ENCODE results near the gene KCNJ8.
"Not testable (repeated sequence)": the region's sequence is repeated elsewhere in the genome, so short reads cannot be mapped to it uniquely, and the experiment has no call there.

The KCNJ8 gene

GRCh38 chr12:21774358-21775132 is at the start of gene KCNJ8:
TSS of gene KCNJ8 (minus strand) at chr12:21774706. CDS start at chr12:21773616, 1,090 bp downstream.
- ATAC-seq: no peak

GRCh38 chr12:21823581-21823980 is 49.1 kb upstream of the KCNJ8 start:
- ATAC-seq: no peak

DNA sequence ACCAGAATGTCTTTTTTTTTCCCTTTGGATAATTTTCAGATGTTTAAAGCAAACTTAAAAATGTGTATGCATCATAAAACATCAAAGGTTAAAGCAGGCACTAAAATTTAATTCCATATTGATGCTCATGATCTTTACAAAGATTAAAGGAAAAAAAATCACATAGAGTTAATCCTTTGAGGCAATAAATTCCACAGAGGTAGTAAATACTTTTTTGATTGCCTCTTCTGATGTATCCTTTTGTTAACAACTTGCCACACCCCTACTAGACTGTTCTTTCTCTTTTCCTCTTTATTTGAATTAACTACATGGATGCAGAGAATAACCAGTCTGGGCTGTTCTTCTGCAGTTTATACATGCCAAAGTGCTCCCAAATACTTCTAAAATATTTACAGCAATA is 45.2 kb upstream of the KCNJ8 start:
- no peak for ATAC-seq

DNA sequence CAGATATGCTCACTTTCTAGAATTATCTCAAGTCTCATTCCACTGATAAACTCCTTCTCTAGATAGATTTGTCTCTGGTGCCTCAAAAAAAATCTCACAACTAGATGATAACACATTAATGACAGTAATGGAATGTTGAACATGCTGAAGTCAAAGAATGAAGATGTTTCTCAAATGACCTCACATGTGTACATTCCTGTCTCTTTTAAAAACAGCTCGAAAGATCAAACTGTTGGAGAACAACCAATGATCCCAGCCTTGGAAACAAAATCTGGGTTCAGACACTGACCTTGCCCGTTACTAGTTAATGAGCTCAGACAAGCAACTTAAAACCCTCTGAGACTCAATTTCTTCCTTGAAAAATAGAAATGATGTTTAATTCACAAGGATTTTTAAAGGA is 44.7 kb upstream of the KCNJ8 start:
- no peak for ATAC-seq

GRCh38 chr12:21818627-21819026 is 44.1 kb upstream of the KCNJ8 start:
- ATAC-seq: no peak

DNA sequence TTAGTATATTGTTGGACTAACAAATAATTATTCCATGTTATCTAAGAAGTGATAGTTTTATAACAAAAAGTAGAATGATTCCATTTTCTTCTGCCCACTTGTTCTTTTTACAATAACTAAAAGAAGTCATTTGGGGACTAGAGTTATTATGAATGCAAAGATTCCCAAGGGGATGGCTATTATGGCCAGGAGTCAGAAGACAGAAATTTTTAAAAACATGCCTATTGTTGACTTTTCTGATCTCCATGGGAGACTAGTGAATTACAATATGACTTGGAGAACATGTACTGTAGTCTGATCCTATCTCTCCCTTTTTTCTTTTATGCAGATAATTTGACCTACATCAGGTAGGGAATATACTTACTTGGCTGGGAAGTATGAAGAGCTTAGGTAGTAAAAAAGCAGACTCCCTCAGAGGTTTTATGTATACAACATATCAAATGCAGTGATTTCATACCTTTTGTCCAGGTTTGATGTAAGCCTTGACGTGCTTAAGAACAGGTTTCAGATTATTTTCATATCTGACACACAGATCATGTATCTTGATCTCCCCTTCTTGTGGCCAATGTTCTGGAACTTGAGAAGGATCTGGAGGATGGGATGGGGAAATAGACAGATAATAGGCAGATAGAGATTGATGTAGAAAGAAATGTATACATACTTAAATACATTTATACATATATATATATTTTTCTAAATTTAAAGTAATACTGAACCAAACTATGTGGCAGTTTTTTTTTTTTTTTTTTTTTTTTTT is 41.0 kb upstream of the KCNJ8 start:
- ATAC-seq: no peak

GRCh38 chr12:21814814-21815213 is 40.3 kb upstream of the KCNJ8 start:
- no peak for ATAC-seq

DNA sequence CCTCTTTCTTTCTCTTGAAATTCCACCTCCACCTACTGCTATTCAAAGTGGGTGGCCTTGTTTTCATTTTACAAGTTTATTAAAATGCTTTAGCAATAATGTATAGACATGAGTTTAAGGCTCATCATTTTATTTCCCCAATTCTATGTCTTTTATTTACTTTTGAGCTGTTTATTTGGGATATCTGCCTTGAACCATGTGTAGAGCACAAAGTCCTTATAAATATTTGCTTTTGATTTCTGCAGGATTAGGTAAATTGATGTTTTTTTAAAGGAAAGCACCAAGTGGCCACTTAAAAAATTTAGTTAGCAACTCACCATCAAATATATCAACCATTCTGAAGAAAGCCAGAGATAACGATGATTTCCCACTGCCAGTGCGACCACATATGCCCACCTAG is 39.8 kb upstream of the KCNJ8 start:
- ATAC-seq: no peak

DNA sequence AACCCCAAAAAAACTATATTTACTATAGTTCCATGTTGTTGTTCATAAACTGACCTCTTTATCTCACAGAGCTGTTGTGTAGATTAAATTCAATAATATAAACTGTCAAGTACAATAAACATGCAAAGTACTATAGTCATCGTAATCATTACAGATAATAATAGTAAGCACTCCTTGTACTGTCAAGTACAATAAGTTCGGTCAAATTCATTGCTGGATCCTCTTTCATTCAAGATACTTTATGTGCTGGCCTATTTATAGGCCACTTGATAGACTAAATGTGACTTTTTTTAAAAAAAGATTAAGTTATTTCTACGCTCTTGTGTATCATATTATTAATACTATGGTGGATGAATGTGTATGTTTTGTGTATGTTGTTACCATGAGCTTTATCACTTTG is 39.2 kb upstream of the KCNJ8 start:
- no peak for ATAC-seq

DNA sequence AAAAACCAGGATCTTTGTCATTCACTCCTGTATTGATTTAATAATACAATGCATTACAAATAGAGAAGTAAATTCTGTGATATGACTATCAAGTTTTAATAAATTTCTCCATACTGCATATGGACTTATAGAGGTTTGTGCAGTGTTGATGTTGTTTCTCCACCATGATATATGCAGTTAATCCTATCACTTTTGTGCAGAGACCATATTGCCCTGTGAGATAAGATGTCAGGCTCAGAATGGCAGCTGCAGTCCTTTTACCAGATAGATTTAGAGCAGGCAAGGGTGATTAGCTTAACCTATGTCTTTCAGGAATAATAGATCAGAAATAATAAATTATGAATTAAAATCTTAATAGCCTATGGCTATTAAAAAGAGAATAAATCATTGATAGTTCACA is 38.6 kb upstream of the KCNJ8 start:
- ATAC-seq: no peak

GRCh38 chr12:21812340-21812739 is 37.8 kb upstream of the KCNJ8 start:
- ATAC-seq: not testable (repeated sequence)

DNA sequence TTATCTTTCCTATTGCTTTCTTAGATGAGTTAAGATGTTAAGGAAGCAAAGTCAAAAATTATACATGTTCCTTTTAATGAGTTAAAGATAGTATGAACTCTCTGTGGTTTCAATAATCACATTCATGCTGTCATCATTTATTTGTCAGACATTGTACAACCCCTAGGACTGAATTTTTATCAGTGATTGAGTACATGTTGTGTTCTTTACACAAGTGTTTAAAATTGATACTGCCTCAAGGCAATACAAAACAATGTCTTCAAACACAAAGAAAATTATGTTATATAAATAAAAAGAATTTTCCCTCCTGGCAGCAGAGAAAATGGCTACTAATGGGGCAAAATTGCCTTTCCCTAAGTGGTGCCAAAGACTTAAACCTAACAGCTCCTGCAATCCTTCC is 34.6 kb upstream of the KCNJ8 start:
- ATAC-seq: no peak

- ATAC-seq: no peak
These were observed 31.7 kb upstream of the KCNJ8 start for GRCh38 chr12:21806255-21806654.

DNA sequence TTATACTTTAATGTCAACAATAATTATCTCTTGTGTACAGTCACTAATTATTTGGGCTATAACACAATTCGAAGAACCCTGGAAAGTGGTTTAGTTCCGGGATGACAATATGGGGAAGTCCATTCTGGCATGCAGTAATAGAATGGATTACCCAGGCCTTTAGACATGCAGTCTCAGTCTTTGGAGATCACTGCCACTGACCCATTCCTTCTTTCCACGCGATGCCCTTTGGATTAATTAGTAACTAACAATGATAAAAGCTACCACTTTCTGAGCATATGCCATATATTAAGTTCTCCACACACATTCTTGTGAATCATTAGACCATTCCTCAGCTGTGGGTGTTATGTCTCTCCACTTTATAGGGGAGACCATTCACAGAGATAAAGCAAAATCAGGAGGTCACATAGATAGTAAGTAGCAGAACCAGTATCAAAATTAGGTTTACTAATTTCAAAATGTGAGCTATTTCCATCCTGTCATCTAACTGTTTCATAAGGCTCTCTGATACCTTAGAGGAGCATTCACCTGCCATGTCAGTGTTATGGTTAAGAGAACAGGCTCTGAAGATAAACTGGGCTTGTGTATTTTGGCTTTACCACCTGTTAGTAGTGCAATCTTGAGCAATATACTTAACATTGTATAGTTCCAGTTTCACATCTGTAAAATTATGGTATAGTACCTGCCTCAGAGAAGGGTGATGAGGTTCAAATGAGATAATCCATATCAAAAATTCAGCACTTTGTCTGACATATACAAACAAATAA is 27.2 kb upstream of the KCNJ8 start:
- no peak for ATAC-seq

DNA sequence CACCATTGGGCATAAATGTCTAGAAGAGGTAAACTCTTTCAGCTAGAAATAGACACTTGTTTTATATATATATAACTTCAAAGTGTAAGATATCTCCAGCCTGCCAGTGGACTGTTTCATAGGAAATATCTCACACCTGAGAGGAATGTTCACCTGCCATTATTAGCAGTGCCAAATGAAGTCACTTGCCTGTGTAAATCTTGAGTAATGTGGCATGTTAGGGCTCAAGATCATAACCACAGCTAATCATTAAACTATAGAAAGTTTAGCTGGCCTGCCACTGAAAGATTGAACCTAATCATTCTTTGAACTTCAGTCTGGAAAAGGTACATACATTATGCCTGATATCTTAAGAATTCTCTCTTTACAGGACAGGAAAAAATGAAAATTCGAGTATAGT is 25.5 kb upstream of the KCNJ8 start:
- no peak for ATAC-seq

GRCh38 chr12:21797539-21797938 is 23.0 kb upstream of the KCNJ8 start:
- no peak for ATAC-seq

DNA sequence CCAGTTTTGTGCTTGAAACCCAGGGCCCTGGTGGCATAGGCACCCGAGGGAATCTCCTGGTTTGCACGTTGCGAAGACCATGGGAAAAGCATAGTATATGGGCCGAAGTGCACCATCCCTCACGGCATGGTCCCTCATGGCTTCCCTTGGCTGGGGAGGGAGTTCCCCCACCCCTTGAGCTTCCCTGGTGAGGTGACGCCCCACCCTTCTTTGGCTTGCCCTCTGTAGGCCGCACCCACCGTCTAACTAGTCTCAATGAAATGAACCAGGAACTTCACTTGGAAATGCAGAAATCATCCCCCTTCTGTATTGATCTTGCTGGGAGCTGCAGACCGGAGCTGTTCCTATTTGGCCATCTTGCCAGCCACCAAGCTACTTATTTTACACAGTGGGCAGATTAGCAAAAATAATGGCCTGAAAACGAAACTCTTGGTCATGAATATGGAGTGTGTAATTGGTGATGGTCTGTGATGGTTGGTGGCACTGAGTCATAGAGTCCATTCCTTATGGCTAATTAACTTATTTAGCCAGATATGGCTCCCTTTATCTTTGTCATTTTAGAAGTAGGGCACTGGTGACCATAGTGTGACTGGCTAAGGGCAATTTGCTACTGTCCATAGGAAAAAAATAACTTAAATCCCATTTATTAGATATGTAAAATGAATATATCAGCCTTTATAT is 21.3 kb upstream of the KCNJ8 start:
- no peak for ATAC-seq

GRCh38 chr12:21794807-21795595 is 20.5 kb upstream of the KCNJ8 start:
- ATAC-seq: not testable (repeated sequence)

GRCh38 chr12:21789687-21790086 is 15.2 kb upstream of the KCNJ8 start:
- not testable (repeated sequence) for ATAC-seq

- no peak for ATAC-seq
These were observed 13.8 kb upstream of the KCNJ8 start for GRCh38 chr12:21788089-21788983.

- ATAC-seq: no peak
These were observed 11.6 kb upstream of the KCNJ8 start for GRCh38 chr12:21786041-21786531.

Measured in activated CD4-positive, CD25-positive, alpha-beta regulatory T cell treated with anti-CD3 and anti-CD28 coated beads, Interleukin-2, amount 50 U/mL, for 24 hours (primary cell).